DND-41 (cell line): ENCODE data around the gene TPX2.

ENCODE experiments used
- EZH2 ChIP-seq: IDR thresholded peaks from 3 replicates; pipeline ENCODE4 v1.6.1; 2012; ENCODE audit warnings: borderline replicate concordance, low read depth, mild to moderate bottlenecking, moderate library complexity, low read length, inconsistent platforms; ENCODE audit not compliant: severe bottlenecking
- TF ChIP-seq, protein P1 (sequence below): IDR thresholded peaks from 2 replicates; pipeline ENCODE4 v1.5.1; 2012; ENCODE audit warnings: borderline replicate concordance, low read length, moderate library complexity, mild to moderate bottlenecking; ENCODE audit not compliant: poor library complexity, severe bottlenecking; ENCODE audit errors: extremely low read depth

- TF ChIP-seq, protein P1, sequence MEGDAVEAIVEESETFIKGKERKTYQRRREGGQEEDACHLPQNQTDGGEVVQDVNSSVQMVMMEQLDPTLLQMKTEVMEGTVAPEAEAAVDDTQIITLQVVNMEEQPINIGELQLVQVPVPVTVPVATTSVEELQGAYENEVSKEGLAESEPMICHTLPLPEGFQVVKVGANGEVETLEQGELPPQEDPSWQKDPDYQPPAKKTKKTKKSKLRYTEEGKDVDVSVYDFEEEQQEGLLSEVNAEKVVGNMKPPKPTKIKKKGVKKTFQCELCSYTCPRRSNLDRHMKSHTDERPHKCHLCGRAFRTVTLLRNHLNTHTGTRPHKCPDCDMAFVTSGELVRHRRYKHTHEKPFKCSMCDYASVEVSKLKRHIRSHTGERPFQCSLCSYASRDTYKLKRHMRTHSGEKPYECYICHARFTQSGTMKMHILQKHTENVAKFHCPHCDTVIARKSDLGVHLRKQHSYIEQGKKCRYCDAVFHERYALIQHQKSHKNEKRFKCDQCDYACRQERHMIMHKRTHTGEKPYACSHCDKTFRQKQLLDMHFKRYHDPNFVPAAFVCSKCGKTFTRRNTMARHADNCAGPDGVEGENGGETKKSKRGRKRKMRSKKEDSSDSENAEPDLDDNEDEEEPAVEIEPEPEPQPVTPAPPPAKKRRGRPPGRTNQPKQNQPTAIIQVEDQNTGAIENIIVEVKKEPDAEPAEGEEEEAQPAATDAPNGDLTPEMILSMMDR, result no peak
- TF ChIP-seq EZH2, result no peak
Observed at GRCh38 chr20:31774408-31774807, 35.3 kb downstream of the TPX2 start.
